H1 (cell line): ENCODE results near the gene SIGLECL1.

Experiments
- ASH2L ChIP-seq: fragments of 200-600, 300-600 bp; sonication (generic); IDR thresholded peaks from one replicate; pipeline ENCODE4 v1.7.1; 2017; ENCODE audit warnings: low read length
- BCL11A ChIP-seq, 2 experiments: IDR thresholded peaks; one replicate each; pipeline ENCODE4 v1.6.1; 2011; ENCODE audit warnings: low read depth in 2 of 2, low read length in 2 of 2, mild to moderate bottlenecking in 2 of 2
- CHD7 ChIP-seq: fragments of 300-600 bp; sonication (generic); IDR thresholded peaks from 2 replicates; pipeline ENCODE4 v1.7.1; 2012; ENCODE audit warnings: low read length, moderate library complexity, mild to moderate bottlenecking, inconsistent platforms; ENCODE audit not compliant: insufficient replicate concordance
- CTCF ChIP-seq, 3 experiments: IDR thresholded peaks; 1 replicate in 2 of 3; 2 replicates in 1 of 3; pipeline versions ENCODE4 v1.5.1 to v1.6.1; 2011; ENCODE audit warnings: low read length in 3 of 3, mild to moderate bottlenecking in 3 of 3, inconsistent platforms in 2 of 3, low read depth in 1 of 3, moderate library complexity in 1 of 3; ENCODE audit not compliant: insufficient read depth in 1 of 3; ENCODE audit errors: control extremely low read depth in 1 of 3
- EGR1 ChIP-seq: IDR thresholded peaks from 2 replicates; pipeline ENCODE4 v1.6.1; 2011; ENCODE audit warnings: low read depth, low read length, borderline replicate concordance
- EZH2 ChIP-seq: fragments of 200-600 bp; sonication (generic); IDR thresholded peaks from 2 replicates; pipeline ENCODE4 v1.7.1; 2012; ENCODE audit warnings: low read depth, mild to moderate bottlenecking, moderate library complexity, low read length, inconsistent platforms; ENCODE audit not compliant: severe bottlenecking
- NRF1 ChIP-seq: IDR thresholded peaks from 2 replicates; pipeline ENCODE4 v1.6.1; 2011; ENCODE audit warnings: mild to moderate bottlenecking, low read depth, low read length, improper control_type of control experiment
- POLR2A ChIP-seq, 2 experiments: IDR thresholded peaks; 1 replicate in 1 of 2; 2 replicates in 1 of 2; pipeline ENCODE4 v1.6.1; 2011; ENCODE audit warnings: low read depth in 2 of 2, low read length in 2 of 2, mild to moderate bottlenecking in 2 of 2; ENCODE audit errors: control extremely low read depth in 1 of 2
- POLR2AphosphoS5 ChIP-seq: IDR thresholded peaks from 2 replicates; pipeline ENCODE4 v1.6.1; 2011; ENCODE audit warnings: low read depth, low read length
- RAD21 ChIP-seq, 2 experiments: IDR thresholded peaks in 1 of 2; conservative IDR thresholded peaks in 1 of 2; 2 replicates each; pipeline ENCODE4 v1.6.1; 2011; ENCODE audit warnings: low read depth in 2 of 2, low read length in 2 of 2, improper control_type of control experiment in 1 of 2, inconsistent platforms in 1 of 2, mild to moderate bottlenecking in 1 of 2, moderate library complexity in 1 of 2
- SRF ChIP-seq: IDR thresholded peaks from 2 replicates; pipeline ENCODE4 v1.6.1; 2011; ENCODE audit warnings: mild to moderate bottlenecking, low read depth, low read length, moderate library complexity
- SUZ12 ChIP-seq: fragments of 200-600 bp; sonication (generic); IDR thresholded peaks from 2 replicates; pipeline ENCODE4 v1.6.1; 2012; ENCODE audit warnings: mild to moderate bottlenecking, inconsistent platforms, low read length, moderate library complexity, mixed read lengths
- YY1 ChIP-seq: IDR thresholded peaks from 2 replicates; pipeline ENCODE4 v1.6.1; 2011; ENCODE audit warnings: low read depth, mild to moderate bottlenecking, low read length
- ZNF274 ChIP-seq: IDR thresholded peaks from 2 replicates; pipeline ENCODE4 v1.7.0; 2012; ENCODE audit warnings: low read length, borderline replicate concordance; ENCODE audit errors: extremely low read depth

GRCh38 chr19:51220996-51221395, 29.9 kb upstream of the SIGLECL1 start:
- TF ChIP-seq EZH2 (no peak), CTCF (IDR thresholded peaks at IDR 0.05; ENCODE audit: control extremely low read depth in 1 of 3, insufficient read depth in 1 of 3, low read depth in 1 of 3, low read length in 3 of 3) (no peak), CHD7 (no peak), NRF1 (no peak), POLR2A (IDR thresholded peaks at IDR 0.05; ENCODE audit: control extremely low read depth in 1 of 2, low read depth in 2 of 2, low read length in 2 of 2) (no peak), ASH2L (no peak), YY1 (no peak), SUZ12 (no peak), RAD21 (IDR thresholded peaks at IDR 0.05 in 1 of 2, conservative IDR thresholded peaks at IDR 0.05 in 1 of 2; ENCODE audit: low read depth in 2 of 2, low read length in 2 of 2) (no peak), POLR2AphosphoS5 (no peak), EGR1 (no peak), BCL11A (IDR thresholded peaks at IDR 0.05; ENCODE audit: low read depth in 2 of 2, low read length in 2 of 2) (no peak), ZNF274 (no peak), SRF (no peak)
